Suprapubic skin (tissue), 4 donors: ENCODE results near the gene PAX7. TPM values are rescaled to one million over a fixed set of nuclear protein-coding genes. Genes with fewer than 3 reads are reported as not detected.

Experiments
- DNase-seq, 2 donors: peaks; one replicate each; pipeline ENCODE4 v3.0.0-alpha.2; 2019; ENCODE audit warnings: low spot score in 2 of 2
- H3K27ac ChIP-seq: fragments of 200-600 bp; sonication (generic); one replicate; pipeline ENCODE4 v1.5.1; 2019
- H3K27me3 ChIP-seq: fragments of 200-600 bp; sonication (generic); one replicate; pipeline ENCODE4 v1.5.1; 2019
- H3K36me3 ChIP-seq: fragments of 200-600 bp; sonication (generic); one replicate; pipeline ENCODE4 v1.5.1; 2019
- H3K4me1 ChIP-seq: fragments of 200-600 bp; sonication (generic); one replicate; pipeline ENCODE4 v1.5.1; 2019
- H3K4me3 ChIP-seq: fragments of 200-600 bp; sonication (generic); one replicate; pipeline ENCODE4 v1.5.1; 2019; ENCODE audit warnings: mild to moderate bottlenecking
- H3K9me3 ChIP-seq: fragments of 200-600 bp; sonication (generic); one replicate; pipeline ENCODE4 v1.5.1; 2019
- EP300 ChIP-seq: sonication (generic); formaldehyde crosslinking; IDR thresholded peaks from one replicate; pipeline ENCODE4 v1.6.1; 2017; ENCODE audit warnings: antibody characterized with exemption
- POLR2A ChIP-seq, 2 donors: fragments of 450-650 bp; IDR thresholded peaks; one replicate each; pipeline ENCODE4 v1.6.1; 2017; ENCODE audit warnings: antibody characterized with exemption in 2 of 2, mild to moderate bottlenecking in 2 of 2, moderate library complexity in 2 of 2
- POLR2AphosphoS5 ChIP-seq, 3 donors: sonication (generic); formaldehyde crosslinking; IDR thresholded peaks; one replicate each; pipeline ENCODE4 v1.6.1; 2017; ENCODE audit warnings: antibody characterized with exemption in 3 of 3
- WGBS: methylation state at CpG from one replicate; pipeline ENCODE4 v1.1.5; 2018; 5-methylcytosine and 5-hydroxymethylcytosine counted together
- total RNA-seq, 4 donors: library from RNA; depleted of rRNA; stranded (reverse); fragments of >200 nt; gene quantifications; one replicate each; pipeline ENCODE4 v1.1.0, GENCODE V29; 2016
- TF ChIP-seq, protein P1 (sequence below), 2 donors: fragments of 200-600 bp in 1 of 2; fragments of 450-650 bp in 1 of 2; sonication (generic) in 1 of 2; IDR thresholded peaks; one replicate each; pipeline ENCODE4 v1.5.1; 2016 to 2019; ENCODE audit warnings: antibody characterized with exemption in 2 of 2, mild to moderate bottlenecking in 1 of 2, moderate library complexity in 1 of 2

The PAX7 gene
- total RNA-seq, 4 donors from 2014 or later: 0.08 TPM; not detected in 3

DNA sequence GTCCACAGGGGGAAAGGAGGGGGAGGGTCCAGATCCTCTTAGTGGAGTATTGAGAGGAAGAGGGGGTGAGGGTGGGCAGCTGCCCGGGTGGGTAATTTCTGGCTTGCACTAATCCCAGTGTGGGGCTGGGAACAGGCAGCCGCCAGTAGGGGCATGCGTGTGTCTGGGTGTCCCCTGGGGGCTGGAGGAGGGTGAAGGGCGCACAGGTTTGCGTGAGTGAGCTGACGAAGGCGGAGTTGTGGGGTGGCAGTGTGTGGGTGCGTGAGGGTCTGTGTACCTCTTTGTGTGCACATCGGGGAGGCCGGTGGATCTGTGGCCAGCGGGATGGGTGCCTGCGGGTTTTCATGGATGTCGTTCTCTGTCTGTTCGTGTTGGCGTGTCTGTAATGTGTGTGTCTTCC lies 97.3 kb downstream of the PAX7 start:
- peaks cover 7% of the 10 kb centered on the region for H3K4me1 ChIP-seq
- H3K9me3 ChIP-seq: no peaks in the 10 kb centered on the region
- peaks cover 89% of the 10 kb centered on the region for H3K27me3 ChIP-seq
- no peak overlapping the region for H3K27ac ChIP-seq
- no peaks in the 10 kb centered on the region for H3K36me3 ChIP-seq
- 32% methylated on average over 8 of the region's 15 CpGs for WGBS
- no peak for DNase-seq
- TF ChIP-seq EP300: no peak
- TF ChIP-seq, protein P1, sequence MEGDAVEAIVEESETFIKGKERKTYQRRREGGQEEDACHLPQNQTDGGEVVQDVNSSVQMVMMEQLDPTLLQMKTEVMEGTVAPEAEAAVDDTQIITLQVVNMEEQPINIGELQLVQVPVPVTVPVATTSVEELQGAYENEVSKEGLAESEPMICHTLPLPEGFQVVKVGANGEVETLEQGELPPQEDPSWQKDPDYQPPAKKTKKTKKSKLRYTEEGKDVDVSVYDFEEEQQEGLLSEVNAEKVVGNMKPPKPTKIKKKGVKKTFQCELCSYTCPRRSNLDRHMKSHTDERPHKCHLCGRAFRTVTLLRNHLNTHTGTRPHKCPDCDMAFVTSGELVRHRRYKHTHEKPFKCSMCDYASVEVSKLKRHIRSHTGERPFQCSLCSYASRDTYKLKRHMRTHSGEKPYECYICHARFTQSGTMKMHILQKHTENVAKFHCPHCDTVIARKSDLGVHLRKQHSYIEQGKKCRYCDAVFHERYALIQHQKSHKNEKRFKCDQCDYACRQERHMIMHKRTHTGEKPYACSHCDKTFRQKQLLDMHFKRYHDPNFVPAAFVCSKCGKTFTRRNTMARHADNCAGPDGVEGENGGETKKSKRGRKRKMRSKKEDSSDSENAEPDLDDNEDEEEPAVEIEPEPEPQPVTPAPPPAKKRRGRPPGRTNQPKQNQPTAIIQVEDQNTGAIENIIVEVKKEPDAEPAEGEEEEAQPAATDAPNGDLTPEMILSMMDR (IDR thresholded peaks at IDR 0.05): no peak
- TF ChIP-seq POLR2AphosphoS5 (IDR thresholded peaks at IDR 0.05): no peak
- no peak for TF ChIP-seq POLR2A (IDR thresholded peaks at IDR 0.05)
- no peak overlapping the region for H3K4me3 ChIP-seq

DNA sequence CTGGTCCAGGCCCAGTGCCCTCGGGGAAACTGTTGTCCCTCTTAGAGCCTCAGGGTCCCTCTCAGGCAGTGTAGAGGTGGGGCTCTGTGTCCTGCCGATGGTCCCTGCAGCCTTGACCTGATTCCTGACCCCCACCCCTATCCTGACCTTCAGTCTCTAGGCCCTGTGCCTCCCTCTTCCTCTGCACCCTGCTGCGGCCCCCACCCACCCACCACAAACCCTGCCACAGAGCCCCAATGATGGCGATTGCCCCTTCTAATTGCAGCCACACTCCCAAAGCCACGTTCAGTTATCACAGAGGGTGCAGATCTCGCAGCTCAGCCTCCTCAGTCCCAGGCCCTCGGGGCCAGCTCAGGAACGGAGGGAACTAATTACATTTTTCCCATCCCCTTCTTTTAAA lies 99.7 kb downstream of the PAX7 start:
- Histone ChIP-seq H3K27ac (no peak overlapping the region), H3K9me3 (no peaks in the 10 kb centered on the region), H3K36me3 (no peaks in the 10 kb centered on the region), H3K4me3 (no peak overlapping the region), H3K27me3 (peaks cover 87% of the 10 kb centered on the region), H3K4me1 (peaks cover 7% of the 10 kb centered on the region)
- TF ChIP-seq EP300: no peak
- TF ChIP-seq POLR2AphosphoS5 (IDR thresholded peaks at IDR 0.05): no peak
- TF ChIP-seq, protein P1 (IDR thresholded peaks at IDR 0.05): no peak
- TF ChIP-seq POLR2A (IDR thresholded peaks at IDR 0.05): no peak
- 49% methylated on average over 8 of the region's 8 CpGs for WGBS
- DNase-seq: no peak

DNA sequence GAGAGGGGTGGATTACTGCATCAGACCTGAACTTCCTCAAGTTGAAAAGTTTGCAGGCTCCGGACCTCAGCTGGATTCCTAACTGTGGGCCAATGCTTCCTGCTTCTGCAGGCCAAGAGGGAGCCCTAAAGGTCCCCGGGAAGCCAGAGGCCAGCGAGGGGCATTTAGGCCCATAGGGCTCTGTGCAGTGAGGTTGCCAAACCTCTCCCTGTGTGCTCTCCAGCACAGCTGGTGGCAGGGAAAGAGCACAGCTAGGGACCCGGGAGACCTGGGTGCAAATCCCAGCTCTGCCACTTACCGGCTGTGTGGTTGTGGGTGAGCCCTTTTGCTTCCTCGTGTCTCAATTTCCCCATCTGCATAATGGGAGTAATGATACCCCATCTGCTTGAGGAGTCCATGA lies 100.5 kb downstream of the PAX7 start:
- Histone ChIP-seq H3K36me3 (no peaks in the 10 kb centered on the region), H3K4me3 (no peak overlapping the region), H3K9me3 (no peaks in the 10 kb centered on the region), H3K27me3 (peaks cover 84% of the 10 kb centered on the region), H3K4me1 (peaks cover 2% of the 10 kb centered on the region), H3K27ac (no peak overlapping the region)
- TF ChIP-seq, protein P1 (IDR thresholded peaks at IDR 0.05): no peak
- no peak for TF ChIP-seq POLR2AphosphoS5 (IDR thresholded peaks at IDR 0.05)
- TF ChIP-seq EP300: no peak
- TF ChIP-seq POLR2A (IDR thresholded peaks at IDR 0.05): no peak
- WGBS: 18% methylated on average over 1 of the region's 6 CpGs
- DNase-seq: no peak

DNA sequence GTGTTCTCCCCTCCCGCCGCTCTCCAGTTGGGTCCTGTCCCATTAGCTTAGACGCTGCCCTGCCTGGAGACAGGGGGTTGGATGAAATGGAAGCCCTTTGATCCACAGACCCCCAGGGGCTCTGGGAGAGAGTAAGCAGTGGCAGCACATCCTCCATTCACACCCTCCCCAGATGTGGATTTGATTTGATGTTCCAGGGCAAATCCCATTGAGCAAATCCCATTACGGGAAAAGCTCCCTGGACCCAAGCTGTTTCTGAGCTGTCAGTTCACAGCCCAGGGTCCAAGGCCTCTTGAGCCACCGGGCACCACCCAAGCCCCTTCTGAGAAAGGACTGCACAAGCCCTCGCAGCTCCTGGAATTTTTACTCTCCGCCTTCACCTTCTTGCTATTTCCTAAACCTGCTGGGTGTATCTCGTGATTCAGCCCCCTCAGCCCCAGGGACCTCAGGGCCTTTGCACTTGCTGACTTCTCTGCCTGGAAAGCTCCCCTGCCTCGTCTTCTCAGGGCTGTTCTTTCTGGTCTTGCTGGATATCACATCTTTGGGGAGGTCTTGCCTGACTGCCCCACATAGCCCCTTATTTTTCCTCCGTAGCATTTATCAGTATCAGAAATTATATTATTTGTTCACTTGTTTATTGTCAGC lies 101.1 kb downstream of the PAX7 start:
- no peak overlapping the region for H3K4me3 ChIP-seq
- TF ChIP-seq, protein P1 (IDR thresholded peaks at IDR 0.05): no peak
- TF ChIP-seq POLR2AphosphoS5 (IDR thresholded peaks at IDR 0.05) (no peak), POLR2A (IDR thresholded peaks at IDR 0.05) (no peak), EP300 (no peak)
- H3K27ac ChIP-seq: no peak overlapping the region
- no peaks in the 10 kb centered on the region for H3K9me3 ChIP-seq
- no peak for DNase-seq
- peaks cover 80% of the 10 kb centered on the region for H3K27me3 ChIP-seq
- H3K36me3 ChIP-seq: no peaks in the 10 kb centered on the region
- WGBS: 77% methylated on average over 7 of the region's 10 CpGs
- no peaks in the 10 kb centered on the region for H3K4me1 ChIP-seq

DNA sequence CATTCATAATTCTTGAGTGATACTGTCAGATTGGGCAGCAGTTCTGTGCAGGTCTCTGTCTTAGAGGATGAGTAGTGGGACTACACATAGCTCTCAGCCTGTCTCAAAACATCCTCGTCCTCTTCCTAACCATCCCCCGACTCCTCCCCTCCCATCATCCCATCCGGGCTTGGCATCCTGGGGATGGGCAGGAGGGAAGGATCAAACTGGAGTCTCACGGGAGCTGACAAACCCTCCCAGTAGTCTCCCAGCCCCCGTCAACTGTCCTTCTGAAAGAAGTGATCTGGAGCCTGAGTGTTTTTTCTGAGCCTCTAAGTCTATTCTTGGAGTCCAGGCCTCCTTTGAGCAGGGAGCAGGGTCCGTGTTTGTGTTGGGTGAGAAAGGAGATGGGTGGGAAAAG lies 102.0 kb downstream of the PAX7 start:
- no peaks in the 10 kb centered on the region for H3K9me3 ChIP-seq
- H3K36me3 ChIP-seq: no peaks in the 10 kb centered on the region
- H3K4me1 ChIP-seq: no peaks in the 10 kb centered on the region
- DNase-seq: no peak
- 45% methylated on average over 6 of the region's 6 CpGs for WGBS
- H3K4me3 ChIP-seq: no peak overlapping the region
- peaks cover 80% of the 10 kb centered on the region for H3K27me3 ChIP-seq
- H3K27ac ChIP-seq: no peak overlapping the region
- TF ChIP-seq POLR2A (IDR thresholded peaks at IDR 0.05) (no peak), EP300 (no peak), POLR2AphosphoS5 (IDR thresholded peaks at IDR 0.05) (no peak)
- TF ChIP-seq, protein P1 (IDR thresholded peaks at IDR 0.05): no peak
